OCI-LY7 (cell line): ENCODE data around the gene C3orf33.
"Not testable (repeated sequence)": the region's sequence is repeated elsewhere in the genome, so short reads cannot be mapped to it uniquely, and the experiment has no call there.

ENCODE experiments used
- CTCF ChIP-seq: fragments of 200-600 bp; sonication (generic); conservative IDR thresholded peaks from 2 replicates; pipeline ENCODE4 v1.5.1; 2014; ENCODE audit warnings: mild to moderate bottlenecking, antibody characterized with exemption, low read length, moderate library complexity, mixed read lengths
- EZH2phosphoT487 ChIP-seq: fragments of 200-600 bp; sonication (generic); IDR thresholded peaks from 2 replicates; pipeline ENCODE4 v1.6.1; 2018; ENCODE audit warnings: low read depth, borderline replicate concordance, mild to moderate bottlenecking, mixed run types, antibody characterized with exemption, low read length, moderate library complexity, mixed read lengths

- not testable (repeated sequence) for TF ChIP-seq CTCF, EZH2phosphoT487
Measured at GRCh38 chr3:155849404-155849803, 43.3 kb upstream of the C3orf33 start.
